NCI-H2196 (cell line): Measurements from ENCODE around the gene NEURL4.
A peak's percentile ranks its signal among the peaks of the same experiment; 100 is the strongest.

Source experiments
- DNase-seq: peaks from one replicate; lab custom pipeline; 2025; ENCODE audit not compliant: unreplicated experiment; lab: John Stamatoyannopoulos, UW

The NEURL4 gene

DNA sequence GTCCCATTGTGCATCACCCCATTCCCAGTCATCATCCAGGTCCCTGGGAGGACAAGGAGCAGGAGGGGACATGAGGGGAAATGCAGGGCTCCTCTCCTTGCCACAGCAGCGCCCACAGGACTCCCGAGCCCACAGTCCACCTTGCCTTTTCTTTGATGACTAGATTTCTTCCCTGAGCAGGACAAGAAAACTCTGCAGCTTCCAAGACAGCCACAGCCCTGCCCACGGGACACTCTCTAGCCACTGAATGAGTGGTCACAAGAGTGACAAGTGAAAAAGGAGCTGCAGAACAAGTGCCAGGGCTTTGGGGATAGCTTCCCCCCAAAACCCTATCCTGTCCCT, 4.7 kb downstream of the NEURL4 start:
- DNase-seq = no peak

DNA sequence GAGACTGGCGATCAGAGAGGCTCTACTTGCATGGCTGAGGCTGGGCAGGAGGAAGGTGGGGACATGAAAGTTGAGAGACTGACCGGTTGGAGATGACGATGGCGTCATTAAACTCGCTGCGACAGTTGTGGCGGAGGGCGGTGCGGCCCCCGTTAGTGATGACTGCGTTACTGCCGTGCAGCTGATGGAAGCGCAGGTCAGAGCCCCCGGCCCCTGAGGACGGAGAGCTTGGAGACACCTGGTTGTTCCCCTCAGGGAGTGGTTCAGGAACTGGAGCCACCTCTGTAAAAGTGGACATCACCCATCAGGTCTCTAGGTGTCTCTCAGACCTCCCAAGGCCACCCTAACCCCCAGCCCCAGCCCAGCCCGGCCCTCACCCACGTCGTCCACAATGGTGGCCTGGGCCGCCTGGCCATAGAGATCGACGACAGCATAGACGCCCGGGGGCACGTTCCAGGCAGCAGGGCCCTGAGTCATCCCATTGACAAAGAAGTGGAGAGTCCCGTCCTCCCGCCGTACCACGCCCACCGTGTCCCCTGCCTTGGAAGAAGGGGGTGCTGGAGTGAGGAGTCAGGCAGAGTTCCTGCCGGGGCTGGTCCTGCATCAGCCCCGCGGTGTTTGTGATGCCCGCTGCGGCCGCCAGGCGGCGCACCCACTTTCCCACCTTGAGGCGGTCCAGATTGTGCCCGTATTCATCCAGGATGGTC, 5.3 kb downstream of the NEURL4 start:
- DNase-seq = no peak

DNA sequence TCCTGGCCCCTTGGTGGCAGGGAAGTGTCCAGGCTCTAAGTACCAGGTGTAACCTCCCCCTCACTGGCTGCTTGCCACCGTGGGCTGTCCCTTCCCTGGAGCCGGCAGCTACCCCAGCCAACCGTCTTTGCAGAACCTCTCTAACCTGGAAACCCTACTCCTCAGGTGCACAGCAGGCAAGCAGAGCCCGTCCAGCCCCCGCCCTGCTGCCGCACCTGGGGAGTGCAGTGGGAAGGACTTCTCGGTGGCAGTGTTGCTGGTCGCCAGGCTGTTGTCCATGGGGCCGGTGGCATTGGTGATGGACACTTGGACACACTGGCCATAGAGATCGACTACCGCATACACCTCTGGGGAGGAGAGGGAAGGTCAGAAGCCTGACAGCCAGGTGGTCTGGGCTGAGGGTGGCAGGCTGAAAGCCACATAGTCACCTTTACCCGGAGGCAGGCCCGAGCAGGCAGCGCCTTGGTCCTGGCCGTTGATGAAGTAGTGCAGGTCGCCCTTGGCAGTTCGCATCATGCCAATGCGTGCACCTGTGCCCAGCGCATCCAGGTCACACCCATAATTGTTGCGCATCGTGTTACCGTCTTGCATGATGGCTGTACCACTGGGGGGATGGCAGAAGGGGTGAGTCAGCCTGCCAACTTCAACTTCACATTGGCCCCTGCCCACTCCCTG, 6.5 kb downstream of the NEURL4 start:
- peak; percentile 60 for DNase-seq

DNA sequence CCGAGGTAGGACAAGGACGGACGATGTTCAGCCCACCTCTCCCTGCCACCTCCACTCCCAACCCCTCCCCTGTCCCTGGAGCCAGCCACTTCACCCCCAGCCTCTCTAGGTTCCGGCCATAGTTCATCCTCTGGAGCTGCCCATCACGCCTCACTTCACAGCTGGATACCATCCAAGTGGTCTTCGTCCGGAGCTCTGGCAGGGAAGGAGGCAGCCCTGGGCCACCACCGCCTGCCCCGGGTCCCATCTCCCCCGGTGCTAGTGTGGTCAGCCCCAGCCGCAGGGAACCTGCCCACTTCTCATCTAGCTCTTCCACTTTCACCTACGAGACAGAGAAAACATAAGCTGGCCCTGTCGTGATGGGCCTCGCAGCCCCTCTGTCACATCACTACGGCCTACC, 7.7 kb downstream of the NEURL4 start:
- DNase-seq = no peak

DNA sequence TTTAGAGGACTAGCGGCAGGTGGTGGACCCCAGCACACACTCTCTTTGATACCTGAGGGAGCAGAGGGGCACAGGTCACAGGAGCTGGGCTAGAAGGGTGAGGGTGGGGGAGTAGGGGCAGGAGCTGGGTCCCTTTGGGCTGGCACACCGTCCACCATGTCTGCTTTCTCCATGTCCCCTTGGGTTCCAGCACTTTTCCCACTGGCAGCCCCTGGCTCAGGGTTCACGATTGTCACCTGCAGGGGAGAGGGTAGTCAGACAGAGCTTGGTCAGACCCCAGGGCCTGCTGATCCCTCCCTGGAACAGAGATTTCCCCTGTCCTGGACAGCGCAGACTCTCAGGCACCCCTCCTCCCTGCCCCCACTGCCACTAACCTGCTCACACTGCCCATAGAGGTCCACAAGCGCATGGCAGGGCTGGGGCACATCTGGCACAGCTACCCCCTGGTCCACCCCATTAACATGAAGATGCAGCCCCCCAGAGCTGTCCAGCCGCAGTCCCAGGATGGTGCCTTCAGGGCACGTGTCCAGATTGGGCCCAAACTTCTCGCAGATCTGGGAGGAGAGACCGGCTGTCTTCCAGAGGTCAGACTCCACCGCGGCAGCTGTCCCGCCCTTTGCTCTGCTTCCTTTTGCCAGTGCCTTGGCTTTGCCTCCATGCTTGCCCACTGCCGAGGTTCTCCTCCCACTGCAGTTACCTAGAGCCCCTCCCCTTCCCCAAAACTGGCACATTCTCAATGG, 10.8 kb downstream of the NEURL4 start:
- DNase-seq = no peak

DNA sequence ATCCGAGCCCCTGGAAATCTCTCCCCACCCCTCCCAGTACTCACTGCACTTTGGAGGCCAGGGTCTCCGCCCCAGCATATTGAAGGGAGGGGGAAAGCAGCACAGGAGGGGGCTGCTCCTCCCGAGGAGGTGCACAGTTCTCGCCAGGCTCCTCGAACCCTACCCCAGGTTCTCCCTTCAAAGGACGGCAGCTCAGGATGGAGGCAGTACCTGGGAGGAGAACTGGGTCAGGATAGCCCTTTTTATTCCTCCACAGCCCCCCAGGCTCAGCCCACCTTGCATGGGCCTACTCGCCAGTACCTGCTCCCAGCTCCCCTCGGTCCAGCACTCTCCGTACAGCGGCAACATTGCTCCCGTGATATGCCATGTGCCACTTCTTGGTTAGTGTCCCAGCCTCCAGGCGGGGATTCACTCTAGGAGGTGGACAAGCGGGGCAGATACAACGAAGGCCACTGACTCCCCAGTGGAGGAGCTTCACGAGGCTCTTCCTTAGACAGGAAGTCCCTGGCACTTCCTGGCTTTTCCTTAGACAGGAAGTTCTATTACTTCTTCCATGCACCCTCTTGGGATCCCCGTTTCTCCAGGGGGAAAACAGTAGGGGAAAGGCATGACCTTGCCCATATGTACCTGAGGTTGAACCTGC, 11.9 kb downstream of the NEURL4 start:
- no peak for DNase-seq

DNA sequence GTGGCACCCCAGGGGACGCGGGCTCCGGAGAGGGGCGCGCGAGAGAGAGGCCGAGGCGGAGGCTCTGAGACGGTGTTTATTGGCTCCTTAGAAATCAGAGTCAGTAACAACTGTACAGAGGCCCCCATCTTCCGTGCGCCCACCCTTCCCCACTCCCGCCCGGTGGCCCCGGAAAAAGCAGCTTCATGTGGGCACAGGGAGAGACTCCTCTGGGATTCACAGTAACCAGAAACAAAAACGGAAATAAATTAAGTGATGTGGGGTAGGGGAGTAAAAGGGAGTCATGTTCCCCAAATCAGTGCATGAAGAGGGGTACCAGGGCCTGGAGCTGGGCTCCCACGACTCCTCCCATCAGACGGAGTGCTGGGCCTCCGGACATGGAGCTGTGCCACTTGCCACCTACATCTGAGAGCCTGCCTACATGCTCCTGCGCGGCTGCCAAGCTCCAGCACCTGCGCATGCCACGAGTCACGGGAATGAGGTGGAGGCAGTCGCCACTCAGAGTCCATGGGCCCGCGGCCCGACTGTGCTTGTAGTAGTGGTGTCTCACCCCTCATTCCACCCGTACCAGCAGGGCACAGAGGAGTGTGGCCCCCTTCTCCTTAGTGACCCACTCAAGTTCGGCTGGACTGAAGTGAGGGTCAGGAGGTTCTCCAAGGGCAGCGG, 13.4 kb downstream of the NEURL4 start:
- DNase-seq = peak; percentile 6

DNA sequence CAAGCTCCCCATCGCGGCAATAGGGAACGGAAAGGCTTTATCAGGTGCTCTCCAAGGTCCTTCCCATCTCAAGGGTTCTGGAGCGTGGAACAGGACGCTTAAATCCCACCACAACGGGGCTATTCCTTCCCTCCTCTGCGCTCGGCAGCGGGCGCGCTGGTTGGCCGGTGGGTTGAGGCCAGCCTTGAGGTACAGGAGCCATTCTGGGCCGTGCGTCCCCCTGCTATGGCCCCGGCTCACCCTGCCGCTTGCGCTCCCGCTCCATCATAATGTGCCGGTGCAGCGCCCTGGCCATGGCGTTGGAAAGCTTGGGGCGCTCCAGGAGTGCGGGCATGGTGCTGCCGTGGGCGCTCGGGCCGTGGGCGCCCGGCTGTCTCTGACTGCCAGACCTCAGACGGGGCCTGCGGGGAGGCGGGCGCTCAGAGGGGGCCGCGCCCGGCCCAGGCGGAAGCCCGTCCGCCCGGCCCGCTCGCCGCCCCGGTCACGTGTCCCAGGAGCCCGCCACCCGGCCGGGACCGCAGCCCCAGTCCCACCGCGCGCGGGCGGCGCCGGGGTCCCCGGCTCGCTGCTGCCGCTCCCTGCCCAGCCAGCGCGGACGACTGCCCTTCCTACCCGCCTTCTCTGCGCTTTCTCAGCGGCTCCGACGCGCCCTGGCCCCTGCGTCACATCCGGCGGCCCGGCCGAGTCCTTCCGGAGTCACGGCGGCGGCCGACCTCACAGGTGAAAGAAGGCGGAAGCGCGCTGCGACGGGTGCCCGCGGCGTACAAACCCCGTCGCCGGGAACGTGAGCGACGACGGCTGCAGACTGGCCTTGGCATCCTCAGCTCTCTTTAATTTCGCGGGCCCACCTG, 14.2 kb downstream of the NEURL4 start, which contains the start of gene GPS2:
GPS2 (minus strand) TSS at position 642 of the 851 bp plus-strand sequence; CDS start at position 334, 308 bp downstream.
- DNase-seq = peak; percentile 76

DNA sequence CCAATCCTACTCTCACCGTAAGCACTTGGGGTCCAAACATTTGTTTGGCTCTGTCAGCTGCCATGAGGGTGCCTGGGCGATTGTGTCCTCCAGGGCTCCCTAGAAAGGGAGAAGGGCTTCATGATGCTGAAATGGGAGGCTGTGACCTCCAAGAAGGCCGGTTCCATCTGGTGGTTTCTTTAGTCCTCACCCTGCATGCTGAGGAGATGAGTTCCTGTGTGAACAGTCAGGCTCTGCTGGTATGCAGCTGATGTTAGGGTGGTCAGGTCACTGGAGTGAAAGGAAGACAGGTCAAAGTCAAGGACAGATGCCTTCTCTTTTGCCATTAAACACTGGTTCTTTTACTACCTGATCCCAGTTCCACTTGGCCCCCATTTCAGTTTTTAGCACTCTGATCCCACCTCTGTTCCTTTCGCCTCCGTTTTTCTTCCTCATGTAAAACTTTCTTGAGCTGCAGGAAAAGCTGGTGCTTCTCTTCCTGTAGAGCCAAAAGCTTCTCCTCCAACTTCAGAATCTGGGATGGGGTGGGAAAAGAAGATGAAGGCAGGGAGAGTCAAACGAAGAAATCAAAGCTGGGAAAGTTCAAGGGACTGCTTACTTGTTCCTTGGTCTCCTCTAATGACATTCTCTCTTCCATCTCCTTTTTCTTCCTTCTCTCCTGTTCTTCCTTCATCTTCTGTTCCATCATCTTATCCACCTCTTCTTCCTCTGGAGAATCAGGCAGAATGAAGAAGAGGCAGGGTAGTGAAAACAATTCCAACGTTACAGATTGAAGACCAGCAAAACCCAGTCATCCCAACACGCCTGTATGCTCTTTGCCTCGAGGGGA, 15.0 kb downstream of the NEURL4 start:
- no peak for DNase-seq

DNA sequence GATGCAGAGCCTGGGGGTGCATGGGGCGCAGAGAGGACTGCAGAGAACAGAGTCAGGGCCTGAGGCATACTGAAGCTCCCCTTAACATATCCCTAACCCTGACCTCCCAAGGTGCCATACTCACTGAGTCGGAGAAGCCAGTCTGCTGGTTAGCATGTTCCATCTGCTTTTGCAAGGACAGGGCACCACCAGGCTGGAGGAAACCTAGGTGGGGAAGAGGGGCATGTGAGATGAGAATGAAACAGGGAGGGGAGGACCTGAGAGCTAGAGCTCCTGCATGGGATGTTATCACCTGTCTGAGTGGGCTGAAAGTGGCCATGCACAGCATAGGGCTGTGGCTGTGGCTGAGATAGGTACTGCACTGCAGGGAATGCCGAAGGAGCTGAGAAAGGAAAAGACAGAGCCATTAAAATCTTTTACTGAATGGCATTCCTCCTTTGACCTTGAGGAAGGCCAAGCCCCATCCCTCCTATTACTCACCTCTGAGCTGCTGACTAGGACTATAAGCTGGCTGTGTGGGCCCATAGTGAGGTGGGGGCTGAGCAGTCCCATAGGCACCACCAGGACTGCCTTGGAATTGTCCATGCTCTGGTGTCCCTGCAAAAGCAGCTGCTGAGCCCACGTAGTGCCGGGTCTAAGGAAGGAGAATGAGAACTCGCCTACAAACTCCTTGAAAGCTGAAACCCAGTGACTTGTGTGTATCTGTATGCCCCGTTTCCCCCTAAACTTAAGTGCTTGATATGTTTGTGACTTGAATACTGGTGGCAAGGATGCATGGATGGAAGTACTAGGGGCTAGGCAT, 15.8 kb downstream of the NEURL4 start:
- no peak for DNase-seq

DNA sequence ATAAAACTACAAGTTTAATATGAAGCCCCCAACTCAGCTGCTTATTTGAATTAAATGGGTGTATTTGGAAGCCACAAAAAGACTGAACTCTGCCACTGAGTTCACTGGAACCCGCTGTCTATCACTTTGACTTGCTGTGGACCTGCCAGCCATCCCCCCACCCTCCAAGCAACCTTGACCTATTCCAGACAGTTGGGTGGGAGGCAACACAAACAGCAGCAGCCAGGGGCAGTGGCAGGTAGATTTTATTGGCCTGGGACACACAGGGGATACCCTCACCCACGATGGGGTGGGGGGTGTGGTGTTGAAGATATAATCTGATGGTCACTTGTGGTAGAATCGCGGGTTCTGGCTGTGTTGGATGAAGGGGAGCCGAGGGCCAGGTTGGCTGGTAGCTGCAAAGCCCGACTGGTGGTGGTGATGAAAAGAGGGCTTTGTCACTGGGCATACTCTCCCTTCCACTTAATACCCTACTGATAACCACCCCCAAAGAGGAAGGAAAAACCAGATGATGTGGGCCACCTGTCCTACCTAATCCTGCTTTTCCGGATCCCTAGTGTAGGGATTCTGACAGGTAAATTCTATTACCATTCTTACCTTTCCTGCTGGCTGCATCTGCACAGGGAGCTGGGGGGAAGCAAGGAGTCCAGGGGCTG, 16.6 kb downstream of the NEURL4 start:
- no peak for DNase-seq

DNA sequence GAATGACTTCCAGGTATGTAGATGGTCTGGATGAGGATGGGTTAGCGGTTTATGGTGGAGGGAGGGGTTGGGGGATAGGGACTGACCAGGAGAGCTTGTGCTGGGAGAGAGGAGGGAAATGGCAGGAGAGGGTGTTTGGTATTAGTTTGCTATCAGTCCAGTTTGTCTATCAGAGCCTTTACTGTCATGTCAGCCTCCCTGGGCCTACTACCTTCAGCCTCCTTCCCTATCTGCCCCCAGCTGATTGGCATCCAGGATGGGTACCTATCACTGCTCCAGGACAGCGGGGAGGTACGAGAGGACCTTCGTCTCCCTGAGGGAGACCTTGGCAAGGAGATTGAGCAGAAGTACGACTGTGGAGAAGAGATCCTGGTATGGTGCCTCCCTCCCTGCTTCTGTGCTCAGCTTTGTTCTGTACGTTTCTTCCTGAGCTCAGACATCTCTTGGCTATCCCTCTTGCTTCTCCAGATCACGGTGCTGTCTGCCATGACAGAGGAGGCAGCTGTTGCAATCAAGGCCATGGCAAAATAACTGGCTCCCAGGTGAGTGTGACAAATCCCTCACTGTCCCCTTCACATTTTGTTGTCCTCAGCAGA, 17.9 kb downstream of the NEURL4 start:
- DNase-seq = no peak

DNA sequence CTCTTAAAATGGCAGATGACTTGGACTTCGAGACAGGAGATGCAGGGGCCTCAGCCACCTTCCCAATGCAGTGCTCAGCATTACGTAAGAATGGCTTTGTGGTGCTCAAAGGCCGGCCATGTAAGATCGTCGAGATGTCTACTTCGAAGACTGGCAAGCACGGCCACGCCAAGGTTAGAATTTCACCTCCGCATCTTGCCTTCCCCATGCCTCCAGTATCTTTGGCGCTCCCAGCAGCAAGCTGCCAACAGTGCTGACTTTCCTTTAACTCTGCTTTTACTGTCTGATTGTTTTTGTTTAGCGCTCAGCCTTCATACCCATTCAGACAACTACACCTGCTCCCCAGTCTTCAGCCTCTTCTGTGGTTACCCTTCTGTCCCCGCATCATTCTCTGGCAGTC, 19.5 kb downstream of the NEURL4 start:
- DNase-seq = no peak

DNA sequence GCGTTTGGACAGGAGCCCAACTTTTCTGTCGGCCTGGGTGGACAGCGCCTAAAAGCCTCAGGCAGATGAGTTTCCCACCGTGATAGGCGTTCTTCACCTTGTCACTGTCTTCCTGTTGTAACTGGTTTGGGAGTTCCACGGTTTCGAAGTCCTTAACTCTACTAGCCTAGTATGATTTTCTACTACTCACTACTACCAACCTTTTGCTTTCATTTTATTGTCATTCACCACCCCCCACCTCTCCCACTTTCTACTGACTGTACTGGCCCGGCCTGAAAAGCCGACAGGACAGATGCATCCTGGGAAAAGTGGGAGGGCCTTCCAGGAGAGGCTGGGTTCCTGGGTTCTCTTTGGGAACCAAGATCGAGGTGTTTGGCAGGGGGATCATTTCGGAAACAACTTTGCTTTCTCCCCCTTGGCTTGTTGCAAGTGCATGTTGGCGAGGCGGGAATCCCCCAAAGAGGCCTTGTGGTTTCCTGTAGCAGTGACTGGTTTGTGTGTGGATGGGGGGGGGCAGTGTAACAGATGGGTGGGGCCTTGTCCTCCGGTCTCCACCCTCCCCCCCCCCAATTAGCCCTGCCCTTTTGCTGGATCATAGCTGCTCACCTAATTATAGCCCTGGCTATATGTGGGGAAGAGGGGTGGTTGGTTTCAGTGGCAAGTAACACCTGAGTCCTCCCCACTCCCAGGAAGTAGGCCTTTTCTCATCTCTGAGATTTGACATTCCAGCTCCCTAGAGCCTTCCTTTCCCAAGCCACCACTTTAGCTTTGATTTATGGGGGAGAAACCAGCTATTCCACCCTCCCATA, 20.3 kb downstream of the NEURL4 start:
- DNase-seq = peak; percentile 54

DNA sequence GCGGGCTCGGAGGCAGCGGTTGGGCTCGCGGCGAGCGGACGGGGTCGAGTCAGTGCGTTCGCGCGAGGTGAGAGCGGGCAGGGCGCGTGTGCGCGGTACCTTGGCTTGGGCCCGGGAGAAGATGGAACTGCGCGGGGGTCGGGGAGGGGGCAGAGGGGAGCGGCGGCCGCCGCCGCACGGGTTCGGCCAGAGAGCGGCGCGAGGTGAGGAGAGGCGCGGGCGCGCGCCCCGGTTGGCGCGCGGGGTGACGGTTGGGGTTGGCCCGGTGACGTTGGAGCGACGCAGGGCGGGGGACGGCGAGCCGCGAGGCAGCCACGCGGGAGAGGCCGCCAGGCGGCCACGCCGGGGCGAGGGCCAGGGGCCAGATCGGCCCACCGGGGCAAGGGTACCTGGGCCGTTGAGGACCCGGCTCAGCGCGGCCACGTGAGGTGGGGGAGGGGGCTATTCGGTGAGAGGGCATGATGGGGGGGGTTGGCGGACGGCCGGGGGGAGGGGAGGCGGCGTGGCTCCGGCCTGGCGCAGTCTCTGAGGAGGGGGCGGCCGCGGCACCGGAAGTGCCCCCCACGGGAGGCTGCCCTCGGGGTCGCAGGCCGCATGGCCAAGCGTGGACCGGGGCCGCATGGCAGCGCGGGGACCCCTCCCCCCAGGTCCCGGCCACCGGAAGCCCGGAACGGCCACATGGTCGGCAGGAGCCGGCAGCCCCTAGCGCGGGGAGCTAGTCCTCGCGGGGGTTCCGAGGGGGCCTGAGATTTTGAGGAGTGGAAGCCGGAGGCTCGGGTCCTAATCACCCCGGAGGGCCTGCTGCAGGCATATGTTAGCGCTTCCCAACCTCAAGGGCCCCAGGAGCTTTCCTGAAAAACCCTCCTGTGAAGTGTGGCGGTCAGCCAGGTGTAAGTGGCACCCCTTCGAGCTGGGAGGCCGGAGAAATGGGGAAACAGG, 21.2 kb downstream of the NEURL4 start:
- peak; percentile 4 for DNase-seq
